Measurements from ENCODE around the gene PTPN1.
"Not testable (repeated sequence)": the region's sequence is repeated elsewhere in the genome, so short reads cannot be mapped to it uniquely, and the experiment has no call there.

PTPN1 gene

GRCh38 chr20:50610212-50610718 is 100.1 kb downstream of the PTPN1 start:
- H3K9me3 ChIP-seq (replicated peaks in 1 of 11), result no peaks in the 10 kb centered on the region
- no peak overlapping the region for H3K4me2 ChIP-seq
- H3K9ac ChIP-seq, result no peak overlapping the region
- peaks cover 0 to 13% (median 4%) of the 10 kb centered on the region in 10 experiments; a peak in 11 of 20 replicates for H3K4me1 ChIP-seq
- no peak overlapping the region for H3K27ac ChIP-seq
- H4K20me1 ChIP-seq, result no peaks in the 10 kb centered on the region
- no peak overlapping the region for H3K4me3 ChIP-seq
- no peak for TF ChIP-seq Cebpa-rat (IDR thresholded peaks at IDR 0.05)
- H3K36me3 ChIP-seq, result no peaks in the 10 kb centered on the region
- H3K27me3 ChIP-seq, result no peaks in the 10 kb centered on the region

GRCh38 chr20:50611128-50611810 is 101.1 kb downstream of the PTPN1 start:
- no peaks in the 10 kb centered on the region for H3K27me3 ChIP-seq
- H3K4me2 ChIP-seq, result no peak overlapping the region
- no peak overlapping the region for H3K4me3 ChIP-seq
- H3K9ac ChIP-seq, result no peak overlapping the region
- no peak for TF ChIP-seq Cebpa-rat (IDR thresholded peaks at IDR 0.05)
- peaks cover 0 to 3% (median under 1%) of the 10 kb centered on the region in 10 experiments; a peak in 8 of 20 replicates for H3K4me1 ChIP-seq
- no peaks in the 10 kb centered on the region for H4K20me1 ChIP-seq
- H3K9me3 ChIP-seq (replicated peaks in 1 of 11), result no peaks in the 10 kb centered on the region
- H3K36me3 ChIP-seq, result no peaks in the 10 kb centered on the region
- no peak overlapping the region for H3K27ac ChIP-seq

DNA sequence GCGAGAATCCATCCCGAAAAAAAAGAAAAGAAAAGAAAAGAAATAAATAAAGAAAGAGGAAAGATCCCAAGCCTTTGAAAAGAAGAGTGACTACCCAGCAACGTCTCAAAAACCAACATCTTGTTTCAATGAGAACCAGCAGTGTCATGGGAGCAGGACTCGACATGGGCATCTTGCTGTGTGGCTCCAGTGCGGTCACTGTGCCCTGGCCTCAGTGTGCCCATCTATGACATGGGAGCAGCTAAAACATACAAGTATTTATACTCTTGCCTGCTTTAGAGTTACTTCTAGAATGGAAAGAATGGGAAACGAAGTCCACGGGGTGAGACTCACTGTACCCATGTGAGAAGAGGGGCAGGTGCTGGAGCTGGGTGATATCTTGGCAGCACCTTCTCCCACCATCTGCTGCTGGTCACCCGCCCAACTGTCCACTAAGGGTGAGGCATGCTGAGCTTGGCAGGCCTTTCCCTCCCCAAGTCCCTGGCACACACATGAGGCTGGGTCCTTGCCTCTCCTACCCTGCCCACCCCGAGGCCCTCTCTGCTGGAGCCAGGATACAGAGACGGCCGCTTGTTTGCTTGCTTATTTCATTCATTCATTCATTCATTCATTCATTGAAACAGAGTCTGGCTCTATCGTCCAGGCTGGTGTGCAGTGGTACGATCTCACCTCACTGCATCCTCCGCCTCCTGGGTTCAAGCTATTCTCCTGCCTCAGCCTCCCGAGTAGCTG is 103.4 kb downstream of the PTPN1 start:
- no peaks in the 10 kb centered on the region for H4K20me1 ChIP-seq
- H3K4me1 ChIP-seq, result peaks cover 0 to 14% (median 3%) of the 10 kb centered on the region in 10 experiments; a peak in 9 of 20 replicates
- no peaks in the 10 kb centered on the region for H3K9me3 ChIP-seq (replicated peaks in 1 of 11)
- no peaks in the 10 kb centered on the region for H3K27me3 ChIP-seq
- no peaks in the 10 kb centered on the region for H3K36me3 ChIP-seq
- no peak overlapping the region for H3K4me3 ChIP-seq
- H3K4me2 ChIP-seq, result no peak overlapping the region
- no peak overlapping the region for H3K27ac ChIP-seq
- TF ChIP-seq Cebpa-rat (IDR thresholded peaks at IDR 0.05), result no peak
- no peak overlapping the region for H3K9ac ChIP-seq

DNA sequence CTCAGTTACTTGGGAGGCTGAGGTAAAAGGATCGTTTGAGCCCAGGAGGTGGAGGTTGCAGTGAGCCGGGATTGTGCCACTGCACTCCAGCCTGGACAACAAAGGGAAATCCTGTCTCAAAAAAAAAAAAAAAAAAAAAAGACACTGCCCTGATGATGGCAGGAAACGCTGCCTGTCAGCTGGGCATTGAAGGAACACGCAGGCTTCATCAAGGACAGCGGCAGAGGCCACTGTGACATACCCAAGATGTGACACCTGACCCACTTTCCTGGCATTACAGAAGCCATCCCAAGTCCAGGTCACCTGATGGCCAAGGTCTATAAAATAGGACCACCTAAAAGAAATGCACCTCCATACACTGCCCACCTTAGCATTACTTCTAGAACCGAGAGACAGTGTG is 105.2 kb downstream of the PTPN1 start:
- Histone ChIP-seq H3K27me3 (no peaks in the 10 kb centered on the region), H3K36me3 (no peaks in the 10 kb centered on the region), H3K4me3 (no peak overlapping the region), H3K27ac (no peak overlapping the region), H3K9me3 (replicated peaks in 1 of 11) (peaks cover 0 to 4% (median 0%) of the 10 kb centered on the region in 11 experiments; a peak in 4 of 22 replicates), H3K4me2 (no peak overlapping the region), H3K4me1 (peaks cover 0 to 14% (median 3%) of the 10 kb centered on the region in 10 experiments; a peak in 9 of 20 replicates), H4K20me1 (no peaks in the 10 kb centered on the region), H3K9ac (no peak overlapping the region)
- TF ChIP-seq Cebpa-rat (IDR thresholded peaks at IDR 0.05), result no peak

DNA sequence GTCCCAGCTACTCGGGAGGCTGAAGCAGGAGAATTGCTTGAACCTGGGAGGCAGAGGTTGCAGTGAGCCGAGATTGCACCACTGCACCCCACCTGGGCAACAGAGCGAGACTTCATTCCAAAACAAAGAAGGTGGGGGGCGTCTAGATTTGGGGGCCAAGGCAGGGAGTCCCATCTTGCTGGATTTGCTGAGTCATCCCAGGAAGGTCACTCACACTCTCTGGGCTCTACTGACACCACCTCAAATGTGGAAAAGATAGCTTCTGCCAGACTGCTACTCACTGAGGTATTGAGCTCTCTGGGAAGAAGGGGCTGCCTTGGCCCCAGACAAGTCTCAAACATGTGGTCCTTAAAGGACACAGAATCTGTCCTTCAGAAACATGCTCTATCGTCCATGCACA is 106.8 kb downstream of the PTPN1 start:
- Histone ChIP-seq H3K27ac (no peak overlapping the region), H3K9me3 (replicated peaks in 1 of 11) (peaks cover 10 to 16% (median 12%) of the 10 kb centered on the region in 11 experiments), H3K27me3 (no peaks in the 10 kb centered on the region), H3K4me2 (no peak overlapping the region), H4K20me1 (no peaks in the 10 kb centered on the region), H3K36me3 (peaks cover 0 to 5% (median 0%) of the 10 kb centered on the region in 11 experiments; a peak in 1 of 22 replicates), H3K9ac (no peak overlapping the region), H3K4me3 (no peak overlapping the region), H3K4me1 (peaks cover 0 to 14% (median 3%) of the 10 kb centered on the region in 10 experiments; a peak in 8 of 20 replicates)
- TF ChIP-seq Cebpa-rat (IDR thresholded peaks at IDR 0.05), result no peak

DNA sequence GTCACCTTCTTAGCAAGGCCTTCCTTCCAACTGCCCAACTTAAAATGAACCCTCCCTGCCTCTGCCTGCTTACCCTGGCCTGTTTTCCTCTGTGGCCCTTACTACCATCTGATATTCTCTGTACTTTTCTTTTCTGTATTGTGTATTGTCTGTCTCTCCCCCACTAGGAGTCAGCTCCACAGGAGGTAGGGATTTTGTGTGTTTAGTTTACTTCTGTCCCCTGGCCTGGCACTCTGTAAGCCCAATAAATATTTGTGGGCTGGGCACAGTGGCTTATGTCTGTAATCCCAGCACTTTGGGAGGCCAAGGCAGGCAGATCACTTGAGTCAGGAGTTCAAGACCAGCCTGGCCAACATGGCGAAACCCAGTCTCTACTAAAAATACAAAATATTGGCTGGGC is 108.4 kb downstream of the PTPN1 start:
- H3K9ac ChIP-seq, result no peak overlapping the region
- H3K27me3 ChIP-seq, result no peaks in the 10 kb centered on the region
- no peak overlapping the region for H3K4me3 ChIP-seq
- peaks cover 0 to 5% (median 0%) of the 10 kb centered on the region in 11 experiments; a peak in 1 of 22 replicates for H3K36me3 ChIP-seq
- no peak for TF ChIP-seq Cebpa-rat (IDR thresholded peaks at IDR 0.05)
- no peak overlapping the region for H3K27ac ChIP-seq
- peaks cover 0 to 14% (median 5%) of the 10 kb centered on the region in 10 experiments; a peak in 9 of 20 replicates for H3K4me1 ChIP-seq
- H4K20me1 ChIP-seq, result no peaks in the 10 kb centered on the region
- peaks cover 10 to 16% (median 12%) of the 10 kb centered on the region in 11 experiments for H3K9me3 ChIP-seq (replicated peaks in 1 of 11)
- no peak overlapping the region for H3K4me2 ChIP-seq

DNA sequence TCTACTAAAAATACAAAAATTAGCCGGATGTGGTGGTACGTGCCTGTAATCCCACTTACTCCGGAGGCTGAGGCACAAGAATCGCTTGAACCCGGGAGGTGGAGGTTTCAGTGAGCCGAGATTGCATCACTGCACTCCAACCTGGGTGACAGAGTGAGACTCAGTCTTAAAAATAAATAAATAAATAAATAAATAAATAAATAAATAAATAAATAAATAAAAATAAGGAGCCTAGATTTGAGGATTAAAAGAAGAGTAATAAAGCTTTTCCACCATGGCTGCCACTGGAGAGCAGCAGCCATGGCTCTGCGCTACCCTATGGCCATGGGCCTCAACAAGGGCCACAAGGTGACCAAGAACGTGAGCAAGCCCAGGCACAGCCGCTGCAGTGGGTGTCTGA is 110.3 kb downstream of the PTPN1 start:
- not testable (repeated sequence) for H3K27me3 ChIP-seq, H3K9ac ChIP-seq, H3K36me3 ChIP-seq, H3K4me2 ChIP-seq, H3K27ac ChIP-seq, H3K4me3 ChIP-seq, H4K20me1 ChIP-seq
- Histone ChIP-seq H3K9me3 (replicated peaks in 1 of 11) (peaks cover 10 to 16% (median 12%) of the 10 kb centered on the region in 11 experiments), H3K4me1 (peaks cover 8 to 28% (median 16%) of the 10 kb centered on the region in 10 experiments; a peak in 19 of 20 replicates)

- Histone ChIP-seq H3K27me3 (no peaks in the 10 kb centered on the region), H3K4me1 (peaks cover 8 to 35% (median 23%) of the 10 kb centered on the region in 10 experiments; a peak in 19 of 20 replicates), H3K4me2 (no peak overlapping the region), H3K9ac (no peak overlapping the region), H3K4me3 (no peak overlapping the region), H3K9me3 (replicated peaks in 1 of 11) (peaks cover 10 to 16% (median 12%) of the 10 kb centered on the region in 11 experiments), H3K36me3 (peaks cover 0 to 5% (median 0%) of the 10 kb centered on the region in 11 experiments; a peak in 1 of 22 replicates), H3K27ac (no peak overlapping the region), H4K20me1 (no peaks in the 10 kb centered on the region; a peak in 1 of 22 replicates)
- no peak for TF ChIP-seq Cebpa-rat (IDR thresholded peaks at IDR 0.05)
Measured at GRCh38 chr20:50621068-50621665, 111.0 kb downstream of the PTPN1 start.

Data from BLaER1 treated with 17β-estradiol and CSF1 and Interleukin-3, amounts not matched to agents 10 nM and 100 nM (cell line).